Measurements from ENCODE around the gene AQP3.
"Not testable (repeated sequence)": the region's sequence is repeated elsewhere in the genome, so short reads cannot be mapped to it uniquely, and the experiment has no call there.

Gene AQP3

GRCh38 chr9:33439731-33440130 lies 7.7 kb downstream of the AQP3 start:
- DNase-seq = no peak

- no peak for DNase-seq
Measured at GRCh38 chr9:33438926-33439680, 8.3 kb downstream of the AQP3 start.

GRCh38 chr9:33437898-33438297 lies 9.5 kb downstream of the AQP3 start:
- DNase-seq = no peak

GRCh38 chr9:33437205-33437604 lies 10.2 kb downstream of the AQP3 start:
- DNase-seq = no peak

GRCh38 chr9:33436445-33436844 lies 10.9 kb downstream of the AQP3 start:
- DNase-seq = no peak

- DNase-seq = no peak
Measured at GRCh38 chr9:33435821-33436277, 11.5 kb downstream of the AQP3 start.

GRCh38 chr9:33434317-33435105 lies 12.9 kb downstream of the AQP3 start:
- DNase-seq = no peak

GRCh38 chr9:33433871-33434270 lies 13.5 kb downstream of the AQP3 start:
- no peak for DNase-seq

GRCh38 chr9:33431420-33431819 lies 16.0 kb downstream of the AQP3 start:
- no peak for DNase-seq

GRCh38 chr9:33430942-33431341 lies 16.5 kb downstream of the AQP3 start:
- DNase-seq = no peak

- DNase-seq = no peak
Measured at GRCh38 chr9:33429256-33429985, 18.0 kb downstream of the AQP3 start.

GRCh38 chr9:33426843-33427293 lies 20.5 kb downstream of the AQP3 start:
- DNase-seq = no peak

GRCh38 chr9:33425128-33425533 lies 22.3 kb downstream of the AQP3 start:
- no peak for DNase-seq

GRCh38 chr9:33424492-33424891 lies 22.9 kb downstream of the AQP3 start:
- DNase-seq = not testable (repeated sequence)

GRCh38 chr9:33424043-33424442 lies 23.4 kb downstream of the AQP3 start:
- not testable (repeated sequence) for DNase-seq

GRCh38 chr9:33419708-33420303 lies 27.6 kb downstream of the AQP3 start:
- no peak for DNase-seq

GRCh38 chr9:33418090-33418489 lies 29.3 kb downstream of the AQP3 start:
- DNase-seq = no peak

- DNase-seq = no peak
Measured at GRCh38 chr9:33416996-33417395, 30.4 kb downstream of the AQP3 start.

- DNase-seq = no peak
Measured at GRCh38 chr9:33415501-33416038, 31.8 kb downstream of the AQP3 start.

GRCh38 chr9:33414889-33415500 lies 32.4 kb downstream of the AQP3 start:
- no peak for DNase-seq

- DNase-seq = no peak
Measured at GRCh38 chr9:33414268-33414667, 33.1 kb downstream of the AQP3 start.

- no peak for DNase-seq
Measured at GRCh38 chr9:33408087-33408486, 39.3 kb downstream of the AQP3 start.
